K562 (cell line): ENCODE results near the gene SREBF1. TPM values are rescaled to one million over a fixed set of nuclear protein-coding genes. Genes with fewer than 3 reads are reported as not detected.
A peak's percentile ranks its signal among the peaks of the same experiment; 100 is the strongest.

Source experiments
- ATAC-seq: fragments of 200-7000 bp; cut with Tn5 transposase; 3 replicates; pipeline ENCODE4 v1.9.1; 2020; ENCODE audit warnings: moderate library complexity
- BruUV-seq: library from RNA; stranded (reverse); fragments of 400-500 nt; replicated peaks from 2 replicates; lab custom pipeline; 2021; lab: Mats Ljungman, UMichigan
- CTCF ChIA-PET: fragments of 300-600 bp; formaldehyde crosslinking; extraction: SDS; loops from one replicate; lab custom pipeline; 2021; ENCODE audit warnings: low intra/inter-chr PET ratio; lab: Yijun Ruan, JAX
- POLR2A ChIA-PET: fragments of 300-600, 350-650 bp; sonication (Branson Sonifier 250); formaldehyde crosslinking; extraction: SDS; loops from one replicate; lab custom pipeline; 2021; ENCODE audit warnings: antibody characterized with exemption, inconsistent platforms; lab: Yijun Ruan, JAX
- DNase-seq, 4 experiments: peaks; one replicate each; pipeline versions ENCODE4 v3.0.0 to v3.0.0-alpha.2; 2011 to 2018; ENCODE audit warnings: low spot score in 3 of 4, mixed read lengths in 3 of 4; ENCODE audit errors: extremely low read depth in 1 of 4
- FAIRE-seq: peaks from 2 replicates; lab custom pipeline; 2011; peaks lifted over from hg19 to GRCh38; lab: Jason Lieb, UNC
- H2AFZ ChIP-seq: 2 replicates; pipeline ENCODE4 v1.6.0; 2011; ENCODE audit warnings: low read depth, low read length, control low read depth, inconsistent platforms
- H3K27ac ChIP-seq: fragments of 200-600 bp; 3 replicates; pipeline ENCODE4 v1.8.0; 2011; ENCODE audit warnings: low read depth, mild to moderate bottlenecking, control low read depth, inconsistent platforms, low read length, moderate library complexity, mixed read lengths; ENCODE audit errors: extremely low read depth
- H3K27me3 ChIP-seq, 2 experiments: fragments of 300-600 bp in 1 of 2; 2 replicates in 1 of 2; 3 replicates in 1 of 2; pipeline versions ENCODE4 v1.6.0 to v1.8.0; 2011; ENCODE audit warnings: inconsistent platforms in 2 of 2, low read length in 2 of 2, mild to moderate bottlenecking in 1 of 2, mixed read lengths in 1 of 2, moderate library complexity in 1 of 2; ENCODE audit not compliant: control insufficient read depth in 2 of 2, insufficient read depth in 2 of 2
- H3K36me3 ChIP-seq: fragments of 300-600 bp; 3 replicates; pipeline ENCODE4 v1.8.0; 2011; ENCODE audit warnings: mild to moderate bottlenecking, low read length, inconsistent platforms; ENCODE audit not compliant: control insufficient read depth, insufficient read depth
- H3K4me1 ChIP-seq, 2 experiments: fragments of 200-600 bp in 1 of 2; replicated peaks in 1 of 2; 2 replicates in 1 of 2; 3 replicates in 1 of 2; pipeline versions ENCODE4 v1.5.1 to v1.8.0; 2011; ENCODE audit warnings: inconsistent platforms in 2 of 2, low read length in 2 of 2, mild to moderate bottlenecking in 1 of 2, mixed read lengths in 1 of 2, moderate library complexity in 1 of 2; ENCODE audit not compliant: control insufficient read depth in 2 of 2, insufficient read depth in 2 of 2
- H3K4me2 ChIP-seq: 2 replicates; pipeline ENCODE4 v1.6.1; 2011; ENCODE audit warnings: low read length, control low read depth, inconsistent platforms, mixed read lengths; ENCODE audit not compliant: insufficient read depth
- H3K4me3 ChIP-seq: fragments of 200-600 bp; sonication (generic), shearing (Covaris generic); 2 replicates; pipeline ENCODE4 v1.5.1; 2016; ENCODE audit warnings: control low read depth, inconsistent platforms
- H3K79me2 ChIP-seq: fragments of 200-600 bp; 3 replicates; pipeline ENCODE4 v1.8.0; 2011; ENCODE audit warnings: low read length, inconsistent platforms; ENCODE audit not compliant: control insufficient read depth, insufficient read depth
- H3K9ac ChIP-seq, 2 experiments: 2 replicates each; pipeline versions ENCODE4 v1.6.0 to v1.6.1; 2011; ENCODE audit warnings: low read depth in 2 of 2, low read length in 2 of 2, control low read depth in 1 of 2, inconsistent platforms in 1 of 2, mild to moderate bottlenecking in 1 of 2, mixed read lengths in 1 of 2; ENCODE audit not compliant: insufficient read depth in 1 of 2
- H3K9me1 ChIP-seq: one replicate; pipeline ENCODE4 v1.6.0; 2011; ENCODE audit warnings: inconsistent platforms, mild to moderate bottlenecking, low read length, moderate library complexity; ENCODE audit not compliant: control insufficient read depth, insufficient read depth
- H3K9me3 ChIP-seq: replicated peaks from 2 replicates; pipeline ENCODE4 v1.5.1; 2011; ENCODE audit warnings: low read depth, low read length, inconsistent platforms; ENCODE audit not compliant: control insufficient read depth, insufficient read depth
- H4K20me1 ChIP-seq: replicated peaks from 2 replicates; pipeline ENCODE4 v1.6.1; 2011; ENCODE audit warnings: low read length, inconsistent platforms, mixed read lengths; ENCODE audit not compliant: control insufficient read depth, insufficient read depth
- CAMTA2 ChIP-seq: fragments of 250-450 bp; sonication (Bioruptor Pico); conservative IDR thresholded peaks from 2 replicates; pipeline ENCODE4 v1.5.1; 2022
- COPS2 ChIP-seq: fragments of 450-650 bp; conservative IDR thresholded peaks from 2 replicates; pipeline ENCODE4 v1.6.1; 2016; ENCODE audit warnings: mild to moderate bottlenecking, moderate library complexity
- MTA3 ChIP-seq: fragments of 450-650 bp; formaldehyde crosslinking; IDR thresholded peaks from 2 replicates; pipeline ENCODE4 v1.6.1; 2017; ENCODE audit warnings: mild to moderate bottlenecking, borderline replicate concordance
- NR2F6 ChIP-seq: fragments of 450-650 bp; formaldehyde crosslinking; IDR thresholded peaks from 2 replicates; pipeline ENCODE4 v1.4.0; 2020; ENCODE audit warnings: mild to moderate bottlenecking
- NR3C1 ChIP-seq: sonication (generic); formaldehyde crosslinking; IDR thresholded peaks from 2 replicates; pipeline ENCODE4 v1.8.1; 2022; ENCODE audit warnings: missing genetic modification reagents
- NR4A1 ChIP-seq, 2 experiments: fragments of 250-450 bp in 1 of 2; fragments of 450-650 bp in 1 of 2; sonication (Bioruptor Pico) in 1 of 2; IDR thresholded peaks; 2 replicates each; pipeline versions ENCODE4 v1.4.0 to v1.6.1; 2016 to 2020; ENCODE audit warnings: mild to moderate bottlenecking in 2 of 2, missing compliant biosample characterization in 1 of 2, missing genetic modification characterization in 1 of 2, moderate library complexity in 1 of 2
- POLR3A ChIP-seq: IDR thresholded peaks from 2 replicates; pipeline ENCODE4 v1.6.1; 2011; ENCODE audit warnings: borderline replicate concordance, mild to moderate bottlenecking, moderate library complexity; ENCODE audit not compliant: insufficient read length, insufficient read depth; ENCODE audit errors: extremely low read depth
- RBM15 ChIP-seq: fragments of 200-400 bp; formaldehyde crosslinking; IDR thresholded peaks from 2 replicates; pipeline ENCODE4 v1.6.1; 2018; ENCODE audit warnings: mild to moderate bottlenecking, low read length, moderate library complexity; ENCODE audit not compliant: insufficient read depth
- SMARCA4 ChIP-seq: fragments of 450-650 bp; IDR thresholded peaks from 2 replicates; pipeline ENCODE4 v1.6.1; 2016
- TOE1 ChIP-seq, 2 experiments: fragments of 450-650 bp in 1 of 2; sonication (generic) in 1 of 2; formaldehyde crosslinking in 1 of 2; IDR thresholded peaks; 2 replicates each; pipeline versions ENCODE4 v1.7.1 to v1.8.0; 2016 to 2022; ENCODE audit warnings: borderline replicate concordance in 2 of 2, mild to moderate bottlenecking in 2 of 2, antibody characterized with exemption in 1 of 2, inconsistent platforms in 1 of 2, low read depth in 1 of 2, missing genetic modification reagents in 1 of 2, moderate library complexity in 1 of 2
- TSC22D4 ChIP-seq: fragments of 450-650 bp; IDR thresholded peaks from 2 replicates; pipeline ENCODE4 v1.6.1; 2016; ENCODE audit warnings: missing genetic modification characterization, missing biosample characterization, control low read depth
- ZNF324 ChIP-seq: fragments of 250-450 bp; sonication (Bioruptor Pico); IDR thresholded peaks from 2 replicates; pipeline ENCODE4 v1.4.0; 2020; ENCODE audit warnings: mild to moderate bottlenecking
- WGBS: fragments of 100-300 bp; shearing (Covaris generic); methylation state at CpG from one replicate; pipeline ENCODE4 v1.1.6; 2016; ENCODE audit warnings: low coverage, mixed read lengths; ENCODE audit not compliant: insufficient coverage; ENCODE audit errors: missing lambda C conversion rate; 5-methylcytosine and 5-hydroxymethylcytosine counted together
- in situ Hi-C: fragments of 300-500 bp; cut with MboI; formaldehyde crosslinking; loops from 4 replicates; pipeline ENCODE4 v1.15.0; 2018; ENCODE audit warnings: inconsistent platforms, mixed read lengths
- intact Hi-C: fragments of 100-400 bp; cut with micrococcal nuclease; formaldehyde crosslinking; loops from 2 replicates; pipeline ENCODE4 v1.14.2; 2022
- polyA plus RNA-seq, 8 experiments: library from polyadenylated mRNA; depleted of rRNA in 4 of 8; stranded (reverse) in 5 of 8; unstranded in 3 of 8; fragments of >200 nt; fragmentation: Nextera tagmentation in 2 of 8; fragmentation: Illumina TruSeq in 1 of 8; extraction: Ambion mirVana in 2 of 8; extraction: Trizol in 1 of 8; gene quantifications; 2 replicates each; pipeline versions ENCODE4 v1.2.1 to v1.2.3, GENCODE V29; 2011 to 2014; ENCODE audit warnings: inconsistent platforms in 1 of 8, missing spikeins in 1 of 8
- total RNA-seq, 7 experiments: library from RNA; depleted of rRNA in 6 of 7; stranded (reverse); fragments of >200 nt in 6 of 7; fragmentation: Illumina TruSeq in 2 of 7; extraction: Trizol in 2 of 7; gene quantifications; 2 replicates each; pipeline versions ENCODE4 v1.2.1 to v1.2.3, GENCODE V29; 2011 to 2021; ENCODE audit warnings: low replicate concordance in 1 of 7
- TF ChIP-seq, protein P1 (sequence below), 2 experiments: fragments of 450-650 bp in 1 of 2; IDR thresholded peaks; 2 replicates each; pipeline ENCODE4 v1.6.1; 2011 to 2017; ENCODE audit warnings: low read depth in 2 of 2, antibody characterized with exemption in 1 of 2, borderline replicate concordance in 1 of 2, low read length in 1 of 2, mild to moderate bottlenecking in 1 of 2, mixed read lengths in 1 of 2; ENCODE audit not compliant: control insufficient read depth in 1 of 2
- TF ChIP-seq, protein P2 (sequence below): fragments of 450-650 bp; formaldehyde crosslinking; IDR thresholded peaks from 2 replicates; pipeline ENCODE4 v1.4.0; 2022; ENCODE audit warnings: missing genetic modification characterization
- TF ChIP-seq, protein P3 (sequence below), 2 experiments: fragments of 450-650 bp in 1 of 2; sonication (generic) in 1 of 2; formaldehyde crosslinking in 1 of 2; IDR thresholded peaks in 1 of 2; conservative IDR thresholded peaks in 1 of 2; 2 replicates each; pipeline versions ENCODE4 v1.6.1 to v1.8.1; 2016 to 2023; ENCODE audit warnings: mild to moderate bottlenecking in 2 of 2, moderate library complexity in 2 of 2, inconsistent platforms in 1 of 2, missing genetic modification reagents in 1 of 2

Gene SREBF1
- total and polyA plus RNA-seq, 9 of the 15 experiments (the other 6 are each of a cell fraction or from before 2014, with no cell fraction given), result 1.6 to 169 (median 69.4) TPM

DNA sequence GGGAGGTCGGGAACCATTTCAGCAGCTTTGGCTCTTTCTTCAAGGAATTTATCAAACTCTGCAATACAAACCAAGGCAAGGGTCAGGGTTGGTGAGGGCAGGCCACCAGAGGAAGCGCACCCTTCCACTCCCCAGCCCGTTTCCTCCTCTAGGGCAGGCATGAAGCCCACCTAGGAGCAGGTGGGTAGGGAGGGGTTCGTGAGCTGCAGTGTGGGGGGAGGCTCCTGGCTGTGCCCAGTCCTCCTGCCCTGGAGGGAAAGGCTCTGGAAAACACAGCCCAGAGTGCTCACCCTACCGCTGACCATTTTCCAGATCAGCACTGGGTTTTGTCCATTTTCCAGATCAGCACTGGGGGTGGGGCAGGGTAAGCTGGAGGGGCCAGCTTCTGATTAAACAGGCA lies 10.9 kb upstream of the SREBF1 start:
- Histone ChIP-seq H3K9me3 (no peaks in the 10 kb centered on the region), H3K9ac (peak overlapping the region in 1 of 2 experiments; percentile 55; a peak in 1 of 4 replicates), H3K4me3 (no peak overlapping the region), H3K27ac (no peak overlapping the region), H3K36me3 (no peaks in the 10 kb centered on the region), H3K9me1 (no peaks in the 10 kb centered on the region), H3K79me2 (no peaks in the 10 kb centered on the region), H2AFZ (no peak overlapping the region)
- DNase-seq (no peak), FAIRE-seq (no peak), ATAC-seq (no peak)
- CTCF ChIA-PET, result no interaction called here
- 90% methylated on average over 2 of the region's 5 CpGs for WGBS
- intact Hi-C loops, result no loop called here
- TF ChIP-seq MTA3 (no peak), TOE1 (IDR thresholded peaks at IDR 0.05; ENCODE audit: borderline replicate concordance) (no peak), TOE1 (CRISPR knock-in tag; IDR thresholded peaks at IDR 0.05; ENCODE audit: borderline replicate concordance, low read depth) (no peak), NR3C1 (CRISPR knock-in tag) (no peak), RBM15 (no peak), POLR3A (no peak), NR4A1 (CRISPR knock-in tag; IDR thresholded peaks at IDR 0.05) (no peak), NR4A1 (tag; IDR thresholded peaks at IDR 0.05) (no peak), NR2F6 (CRISPR knock-in tag) (no peak), ZNF324 (CRISPR knock-in tag) (no peak), CAMTA2 (CRISPR knock-in tag) (no peak), SMARCA4 (no peak), TSC22D4 (tag) (no peak), COPS2 (no peak)
- TF ChIP-seq, protein P1, sequence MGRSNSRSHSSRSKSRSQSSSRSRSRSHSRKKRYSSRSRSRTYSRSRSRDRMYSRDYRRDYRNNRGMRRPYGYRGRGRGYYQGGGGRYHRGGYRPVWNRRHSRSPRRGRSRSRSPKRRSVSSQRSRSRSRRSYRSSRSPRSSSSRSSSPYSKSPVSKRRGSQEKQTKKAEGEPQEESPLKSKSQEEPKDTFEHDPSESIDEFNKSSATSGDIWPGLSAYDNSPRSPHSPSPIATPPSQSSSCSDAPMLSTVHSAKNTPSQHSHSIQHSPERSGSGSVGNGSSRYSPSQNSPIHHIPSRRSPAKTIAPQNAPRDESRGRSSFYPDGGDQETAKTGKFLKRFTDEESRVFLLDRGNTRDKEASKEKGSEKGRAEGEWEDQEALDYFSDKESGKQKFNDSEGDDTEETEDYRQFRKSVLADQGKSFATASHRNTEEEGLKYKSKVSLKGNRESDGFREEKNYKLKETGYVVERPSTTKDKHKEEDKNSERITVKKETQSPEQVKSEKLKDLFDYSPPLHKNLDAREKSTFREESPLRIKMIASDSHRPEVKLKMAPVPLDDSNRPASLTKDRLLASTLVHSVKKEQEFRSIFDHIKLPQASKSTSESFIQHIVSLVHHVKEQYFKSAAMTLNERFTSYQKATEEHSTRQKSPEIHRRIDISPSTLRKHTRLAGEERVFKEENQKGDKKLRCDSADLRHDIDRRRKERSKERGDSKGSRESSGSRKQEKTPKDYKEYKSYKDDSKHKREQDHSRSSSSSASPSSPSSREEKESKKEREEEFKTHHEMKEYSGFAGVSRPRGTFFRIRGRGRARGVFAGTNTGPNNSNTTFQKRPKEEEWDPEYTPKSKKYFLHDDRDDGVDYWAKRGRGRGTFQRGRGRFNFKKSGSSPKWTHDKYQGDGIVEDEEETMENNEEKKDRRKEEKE (IDR thresholded peaks at IDR 0.05; ENCODE audit: borderline replicate concordance in 1 of 2, control insufficient read depth in 1 of 2, low read depth in 2 of 2, low read length in 1 of 2), result no peak
- TF ChIP-seq, protein P2, sequence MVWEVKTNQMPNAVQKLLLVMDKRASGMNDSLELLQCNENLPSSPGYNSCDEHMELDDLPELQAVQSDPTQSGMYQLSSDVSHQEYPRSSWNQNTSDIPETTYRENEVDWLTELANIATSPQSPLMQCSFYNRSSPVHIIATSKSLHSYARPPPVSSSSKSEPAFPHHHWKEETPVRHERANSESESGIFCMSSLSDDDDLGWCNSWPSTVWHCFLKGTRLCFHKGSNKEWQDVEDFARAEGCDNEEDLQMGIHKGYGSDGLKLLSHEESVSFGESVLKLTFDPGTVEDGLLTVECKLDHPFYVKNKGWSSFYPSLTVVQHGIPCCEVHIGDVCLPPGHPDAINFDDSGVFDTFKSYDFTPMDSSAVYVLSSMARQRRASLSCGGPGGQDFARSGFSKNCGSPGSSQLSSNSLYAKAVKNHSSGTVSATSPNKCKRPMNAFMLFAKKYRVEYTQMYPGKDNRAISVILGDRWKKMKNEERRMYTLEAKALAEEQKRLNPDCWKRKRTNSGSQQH, result no peak
- TF ChIP-seq, protein P3, sequence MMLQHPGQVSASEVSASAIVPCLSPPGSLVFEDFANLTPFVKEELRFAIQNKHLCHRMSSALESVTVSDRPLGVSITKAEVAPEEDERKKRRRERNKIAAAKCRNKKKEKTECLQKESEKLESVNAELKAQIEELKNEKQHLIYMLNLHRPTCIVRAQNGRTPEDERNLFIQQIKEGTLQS (IDR thresholded peaks at IDR 0.05), result no peak
- TF ChIP-seq, protein P3 (CRISPR knock-in tag; conservative IDR thresholded peaks at IDR 0.05), result no peak
- TF ChIP-seq, all 486 proteins: peak for 0
- Histone ChIP-seq H3K4me2 (no peak overlapping the region), H3K4me1 (peaks cover 40 to 81% of the 10 kb centered on the region in 2 experiments), H3K27me3 (no peaks in the 10 kb centered on the region), H4K20me1 (no peaks in the 10 kb centered on the region)
- in situ Hi-C loops, result no loop called here
- no TSS peak for BruUV-seq
- POLR2A ChIA-PET, result interaction anchor here (0.6 to 5.7 kb wide), 2 partner anchors 9 to 11 kb away, joined by 3 to 39 read pairs; partner anchors contain the start of gene SREBF1
